ENCODE measurements around the gene CCL26. TPM values are rescaled to one million over a fixed set of nuclear protein-coding genes. Genes with fewer than 3 reads are reported as not detected.

CCL26 gene
- total and polyA plus RNA-seq, 9 of the 15 experiments (the other 6 are each of a cell fraction or from before 2014, with no cell fraction given): 2.3 to 26.8 (median 8.4) TPM

GRCh38 chr7:75798770-75799169 is 26.8 kb upstream of the CCL26 start (continued):
- TF ChIP-seq, protein P1, sequence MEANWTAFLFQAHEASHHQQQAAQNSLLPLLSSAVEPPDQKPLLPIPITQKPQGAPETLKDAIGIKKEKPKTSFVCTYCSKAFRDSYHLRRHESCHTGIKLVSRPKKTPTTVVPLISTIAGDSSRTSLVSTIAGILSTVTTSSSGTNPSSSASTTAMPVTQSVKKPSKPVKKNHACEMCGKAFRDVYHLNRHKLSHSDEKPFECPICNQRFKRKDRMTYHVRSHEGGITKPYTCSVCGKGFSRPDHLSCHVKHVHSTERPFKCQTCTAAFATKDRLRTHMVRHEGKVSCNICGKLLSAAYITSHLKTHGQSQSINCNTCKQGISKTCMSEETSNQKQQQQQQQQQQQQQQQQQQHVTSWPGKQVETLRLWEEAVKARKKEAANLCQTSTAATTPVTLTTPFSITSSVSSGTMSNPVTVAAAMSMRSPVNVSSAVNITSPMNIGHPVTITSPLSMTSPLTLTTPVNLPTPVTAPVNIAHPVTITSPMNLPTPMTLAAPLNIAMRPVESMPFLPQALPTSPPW (CRISPR knock-in tag; IDR thresholded peaks at IDR 0.05): peak; percentile 30; the same call in 1 of the 2 replicates
- TF ChIP-seq SMARCE1 (IDR thresholded peaks at IDR 0.05) (peak; percentile 83), MYNN (IDR thresholded peaks at IDR 0.05) (peak; percentile 86), MYNN (CRISPR knock-in tag; IDR thresholded peaks at IDR 0.05) (no peak), DPF2 (IDR thresholded peaks at IDR 0.05) (peak; percentile 87), ID3 (CRISPR knock-in tag; IDR thresholded peaks at IDR 0.05) (no peak), ID3 (tag; IDR thresholded peaks at IDR 0.05) (peak; percentile 97), RCOR1 (IDR thresholded peaks at IDR 0.05; ENCODE audit: borderline replicate concordance in 1 of 2, low read depth in 2 of 2, low read length in 2 of 2) (peak in 1 of 2 experiments; percentile 63; a peak in 1 of 4 replicates)

GRCh38 chr7:75796420-75796819 is 24.4 kb upstream of the CCL26 start:
- Histone ChIP-seq H3K9me3 (replicated peaks; ENCODE audit: control insufficient read depth, insufficient read depth, low read depth, low read length) (no peaks in the 10 kb centered on the region), H4K20me1 (replicated peaks; ENCODE audit: control insufficient read depth, insufficient read depth, low read length) (no peaks in the 10 kb centered on the region), H3K79me2 (ENCODE audit: control insufficient read depth, insufficient read depth, low read length) (no peaks in the 10 kb centered on the region), H3K9ac (ENCODE audit: insufficient read depth in 1 of 2, low read depth in 2 of 2, low read length in 2 of 2) (no peak overlapping the region; a peak in 1 of 4 replicates), H3K9me1 (ENCODE audit: control insufficient read depth, insufficient read depth, low read length) (no peaks in the 10 kb centered on the region), H3K27me3 (ENCODE audit: control insufficient read depth in 2 of 2, insufficient read depth in 2 of 2, low read length in 2 of 2) (no peaks in the 10 kb centered on the region), H3K36me3 (ENCODE audit: control insufficient read depth, insufficient read depth, low read length) (no peaks in the 10 kb centered on the region), H3K4me1 (replicated peaks in 1 of 2; ENCODE audit: control insufficient read depth in 2 of 2, insufficient read depth in 2 of 2, low read length in 2 of 2) (peaks cover 23 to 39% of the 10 kb centered on the region in 2 experiments), H3K4me2 (ENCODE audit: insufficient read depth, low read length) (peak overlapping the region; percentile 53; the same call in 1 of the 2 replicates), H3K4me3 (no peak overlapping the region), H2AFZ (ENCODE audit: low read depth, low read length) (peak overlapping the region; percentile 83), H3K27ac (ENCODE audit: extremely low read depth, low read depth, low read length) (peak overlapping the region; percentile 52; the same call in 2 of the 3 replicates)
- WGBS (ENCODE audit: insufficient coverage, low coverage, missing lambda C conversion rate): 81% methylated on average over 6 of the region's 6 CpGs
- intact Hi-C loops (cut with micrococcal nuclease): no loop called here
- ChIA-PET POLR2A (interaction anchor here (0.6 to 1.1 kb wide), 4 partner anchors 13 to 241 kb away, joined by 3 read pairs; no protein-coding TSS in a partner anchor), CTCF (ENCODE audit: low intra/inter-chr PET ratio) (no interaction called here)
- TF ChIP-seq CEBPB (tag; IDR thresholded peaks at IDR 0.05) (peak; percentile 75), POLR2B (IDR thresholded peaks at IDR 0.05; ENCODE audit: low read depth, partially characterized antibody) (no peak), HNRNPH1 (optimal IDR thresholded peaks at IDR 0.05; ENCODE audit: low read depth, low read length) (no peak), ZBTB7A (IDR thresholded peaks at IDR 0.05; ENCODE audit: borderline replicate concordance, control insufficient read depth, low read depth, low read length) (0 out of 2 replicates have a peak, but pooled peaks have one; percentile 27), CEBPG (CRISPR knock-in tag; IDR thresholded peaks at IDR 0.05) (peak; percentile 28; the same call in 1 of the 2 replicates), CEBPG (tag; conservative IDR thresholded peaks at IDR 0.05 in 1 of 2, IDR thresholded peaks at IDR 0.05 in 1 of 2) (0 out of 4 replicates have a peak, but pooled peaks of 1 of the 2 experiments have one; percentile 27), ZNF384 (IDR thresholded peaks at IDR 0.05; ENCODE audit: low read depth, low read length) (0 out of 2 replicates have a peak, but pooled peaks have one; percentile 0), HMBOX1 (IDR thresholded peaks at IDR 0.05) (0 out of 2 replicates have a peak, but pooled peaks have one; percentile 1)
- TF ChIP-seq, protein P2, sequence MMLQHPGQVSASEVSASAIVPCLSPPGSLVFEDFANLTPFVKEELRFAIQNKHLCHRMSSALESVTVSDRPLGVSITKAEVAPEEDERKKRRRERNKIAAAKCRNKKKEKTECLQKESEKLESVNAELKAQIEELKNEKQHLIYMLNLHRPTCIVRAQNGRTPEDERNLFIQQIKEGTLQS (IDR thresholded peaks at IDR 0.05): peak; percentile 72
- TF ChIP-seq, protein P2 (CRISPR knock-in tag; conservative IDR thresholded peaks at IDR 0.05): no peak
- no peak for DNase-seq (ENCODE audit: extremely low read depth in 1 of 4, low spot score in 3 of 4)
- ATAC-seq: no peak
- in situ Hi-C loops (cut with MboI): no loop called here
- FAIRE-seq: no peak
- BruUV-seq (replicated peaks): no TSS peak
